Common myeloid progenitor, CD34-positive (primary cell): Measurements from ENCODE around the gene APEX1.

Source experiments
- CTCF ChIA-PET: fragments of 350-600 bp; sonication (Branson Sonifier 250); formaldehyde crosslinking; loops from one replicate; lab custom pipeline; 2021; ENCODE audit warnings: antibody characterized with exemption; lab: Charles Lee
- POLR2A ChIA-PET: fragments of 350-600 bp; sonication (Branson Sonifier 250); formaldehyde crosslinking; loops from one replicate; lab custom pipeline; 2021; ENCODE audit warnings: antibody characterized with exemption; lab: Charles Lee
- DNase-seq, 3 donors: peaks; one replicate each; pipeline versions ENCODE4 v3.0.0 to v3.0.0-alpha.2; 2013
- H3K27ac ChIP-seq, 2 experiments: 1 replicate in 1 of 2; 2 replicates in 1 of 2; pipeline ENCODE4 v1.7.0; 2013; ENCODE audit warnings: inconsistent platforms in 2 of 2, low read length in 2 of 2, mild to moderate bottlenecking in 2 of 2, low read depth in 1 of 2, moderate library complexity in 1 of 2; ENCODE audit not compliant: severe bottlenecking in 2 of 2, insufficient read depth in 1 of 2, poor library complexity in 1 of 2
- H3K27me3 ChIP-seq, 5 experiments: replicated peaks in 2 of 5; 1 replicate in 3 of 5; 2 replicates in 2 of 5; pipeline versions ENCODE4 v1.6.1 to v1.7.0; 2013; ENCODE audit warnings: low read length in 4 of 5, mild to moderate bottlenecking in 2 of 5, moderate library complexity in 2 of 5, inconsistent platforms in 1 of 5; ENCODE audit not compliant: insufficient read depth in 5 of 5, control insufficient read depth in 4 of 5
- H3K36me3 ChIP-seq, 4 experiments: 1 replicate in 2 of 4; 2 replicates in 2 of 4; pipeline versions ENCODE4 v1.6.1 to v1.7.0; 2013; ENCODE audit warnings: low read length in 3 of 4, control low read depth in 1 of 4, mild to moderate bottlenecking in 1 of 4; ENCODE audit not compliant: control insufficient read depth in 4 of 4, insufficient read depth in 4 of 4
- H3K4me1 ChIP-seq, 4 experiments: 1 replicate in 3 of 4; 2 replicates in 1 of 4; pipeline versions ENCODE4 v1.6.1 to v1.7.1; 2013; ENCODE audit warnings: low read length in 3 of 4, mild to moderate bottlenecking in 3 of 4, control low read depth in 1 of 4, inconsistent platforms in 1 of 4, moderate library complexity in 1 of 4; ENCODE audit not compliant: control insufficient read depth in 4 of 4, insufficient read depth in 4 of 4; ENCODE audit errors: control extremely low read depth in 1 of 4
- H3K4me3 ChIP-seq, 7 experiments: 1 replicate in 4 of 7; 2 replicates in 3 of 7; pipeline versions ENCODE4 v1.5.1 to v1.7.0; 2013; ENCODE audit warnings: mild to moderate bottlenecking in 7 of 7, low read length in 6 of 7, moderate library complexity in 6 of 7, inconsistent platforms in 2 of 7, low read depth in 2 of 7, control low read depth in 1 of 7; ENCODE audit not compliant: insufficient read depth in 4 of 7, control insufficient read depth in 1 of 7; ENCODE audit errors: extremely low read depth in 1 of 7
- H3K9me3 ChIP-seq, 5 experiments: 1 replicate in 4 of 5; 2 replicates in 1 of 5; pipeline versions ENCODE4 v1.6.1 to v1.7.1; 2013; ENCODE audit warnings: low read length in 4 of 5, mild to moderate bottlenecking in 2 of 5, inconsistent platforms in 1 of 5, low read depth in 1 of 5, moderate library complexity in 1 of 5; ENCODE audit not compliant: control insufficient read depth in 4 of 5, insufficient read depth in 2 of 5; ENCODE audit errors: control extremely low read depth in 1 of 5
- WGBS: methylation state at CpG from one replicate; pipeline ENCODE4 v1.1.5; 2013; ENCODE audit not compliant: insufficient coverage; 5-methylcytosine and 5-hydroxymethylcytosine counted together

APEX1 gene

DNA sequence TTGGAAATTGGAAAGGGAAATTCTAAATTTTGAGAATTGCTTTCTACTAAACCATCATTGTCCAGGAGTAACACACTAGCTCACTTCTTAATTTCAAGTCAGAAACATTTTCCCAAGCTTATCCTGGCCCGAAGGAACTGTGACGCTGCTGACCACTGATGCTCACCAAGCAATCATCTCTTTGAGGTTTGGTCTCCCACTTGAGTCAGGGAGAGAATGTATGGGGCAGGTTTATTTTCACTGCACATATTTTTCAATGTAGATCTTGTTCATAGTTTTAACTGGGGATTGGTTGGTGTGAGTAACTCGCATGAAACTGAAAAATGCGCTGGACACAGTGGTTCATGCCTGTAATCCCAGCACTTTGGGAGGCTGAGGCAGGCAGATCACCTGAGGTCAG is 37.5 kb downstream of the APEX1 start:
- Histone ChIP-seq H3K4me3 (no peak overlapping the region), H3K27ac (no peak overlapping the region), H3K4me1 (peaks cover 11 to 36% (median 15%) of the 10 kb centered on the region in 4 experiments), H3K36me3 (no peaks in the 10 kb centered on the region), H3K27me3 (no peaks in the 10 kb centered on the region), H3K9me3 (no peaks in the 10 kb centered on the region)
- ChIA-PET POLR2A (no interaction called here), CTCF (interaction anchor here (0.9 to 1.4 kb wide), 2 partner anchors 73 to 75 kb away, joined by 3 read pairs; no protein-coding TSS in a partner anchor)
- no peak for DNase-seq
- WGBS, result 100% methylated on average over 2 of the region's 4 CpGs

DNA sequence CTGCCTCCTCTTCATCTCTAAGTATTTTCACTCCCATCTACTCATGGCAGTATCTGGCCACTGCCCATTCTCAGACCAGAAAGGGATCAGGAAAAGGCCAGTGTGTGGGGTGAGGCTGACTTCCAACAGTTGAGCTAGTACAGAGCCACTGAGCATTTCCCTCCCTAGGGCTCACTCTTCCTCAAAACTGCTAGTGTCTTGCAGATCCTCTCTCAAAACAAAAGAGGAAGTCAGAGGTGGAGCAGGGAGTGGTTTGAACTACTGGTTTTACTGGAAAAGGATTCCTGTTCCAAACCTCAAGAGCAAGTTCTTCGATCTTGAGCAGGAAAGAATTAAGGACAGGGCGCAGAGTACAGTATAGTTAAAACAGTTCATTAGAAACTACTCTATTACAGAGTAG is 38.6 kb downstream of the APEX1 start:
- peak in 2 of 3 donors; percentile 44 to 58 for DNase-seq
- Histone ChIP-seq H3K9me3 (no peaks in the 10 kb centered on the region), H3K4me1 (peaks cover 10 to 34% (median 12%) of the 10 kb centered on the region in 4 experiments), H3K27me3 (no peaks in the 10 kb centered on the region), H3K36me3 (no peaks in the 10 kb centered on the region), H3K4me3 (peak overlapping the region in 1 of 7 experiments; percentile 28), H3K27ac (no peak overlapping the region)
- ChIA-PET POLR2A (no interaction called here), CTCF (interaction anchor here (1.0 to 1.9 kb wide), 3 partner anchors 38 to 115 kb away, joined by 3 to 7 read pairs (median 3); no protein-coding TSS in a partner anchor)
- no CpG with 5 or more reads among the region's 2 CpGs for WGBS

DNA sequence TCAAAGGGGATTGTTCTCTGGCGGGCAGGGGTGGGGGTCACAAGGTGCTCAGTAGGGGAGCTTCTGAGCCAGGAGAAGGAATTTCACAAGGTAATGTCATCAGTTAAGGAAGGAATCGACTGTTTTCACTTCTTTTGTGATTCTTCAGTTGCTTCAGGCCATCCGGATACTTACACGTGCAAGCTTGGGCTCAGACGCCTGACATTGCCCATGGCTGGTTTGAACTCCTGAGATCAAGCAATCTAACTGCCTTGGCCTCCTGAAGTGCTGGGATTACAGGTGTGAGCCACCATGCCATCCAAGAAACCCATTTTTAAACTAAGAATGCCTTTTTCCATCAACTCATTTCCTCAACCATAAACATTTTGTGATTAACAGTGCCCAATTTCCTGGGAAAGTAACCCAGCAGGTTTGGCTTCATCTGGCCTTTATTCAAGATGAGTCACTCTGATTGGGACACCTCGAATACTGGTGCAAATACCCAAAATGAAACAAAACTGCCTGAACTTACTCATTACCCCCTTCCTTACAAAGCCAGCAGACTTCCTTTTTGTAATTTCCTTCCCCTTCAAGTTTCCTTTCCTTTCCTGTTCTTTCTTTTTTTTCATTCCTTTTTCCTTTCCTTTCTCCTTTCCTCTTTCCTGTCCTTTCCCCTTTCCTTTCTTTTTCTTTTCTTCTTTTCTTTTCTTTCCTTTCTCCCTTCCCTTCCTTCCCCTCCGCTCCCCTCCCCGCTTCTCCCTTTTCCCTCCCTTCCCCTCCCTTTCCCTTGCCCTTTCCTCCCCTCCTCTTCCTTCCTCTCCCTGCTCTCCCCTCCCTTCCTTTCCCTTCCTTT is 40.1 kb downstream of the APEX1 start:
- Histone ChIP-seq H3K36me3 (no peaks in the 10 kb centered on the region), H3K9me3 (no peaks in the 10 kb centered on the region), H3K27me3 (no peaks in the 10 kb centered on the region), H3K4me1 (peaks cover 7 to 32% (median 8%) of the 10 kb centered on the region in 4 experiments), H3K27ac (no peak overlapping the region), H3K4me3 (no peak overlapping the region)
- POLR2A ChIA-PET, result no interaction called here
- CTCF ChIA-PET, result interaction anchor here (0.6 to 1.9 kb wide), 2 partner anchors 17 to 114 kb away, joined by 3 to 7 read pairs; no protein-coding TSS in a partner anchor
- peak in 2 of 3 donors; percentile 26 to 42 for DNase-seq
- WGBS, result 87% methylated on average over 8 of the region's 8 CpGs

DNA sequence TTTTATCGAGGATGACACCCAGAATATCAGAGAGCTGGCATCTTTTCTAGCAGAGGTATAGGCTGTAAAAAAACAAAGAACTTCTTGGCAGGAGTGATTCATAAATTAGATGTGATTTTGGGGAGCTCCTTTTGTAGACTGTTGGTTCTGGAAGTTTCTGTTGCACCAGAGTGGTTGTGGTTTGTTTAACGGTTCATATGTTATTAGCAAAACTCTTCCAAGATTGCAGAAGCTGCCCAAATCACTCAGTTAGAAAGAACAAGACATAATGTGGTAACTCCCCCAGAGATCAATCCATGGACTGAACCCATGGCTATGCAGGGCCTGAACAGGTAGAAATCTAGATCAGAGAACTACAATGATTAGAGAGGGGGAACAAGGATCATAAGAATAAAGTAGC is 43.6 kb downstream of the APEX1 start:
- no peaks in the 10 kb centered on the region for H3K9me3 ChIP-seq
- DNase-seq, result peak in 1 of 3 donors; percentile 38
- WGBS, result 93% methylated on average over 1 of the region's 2 CpGs
- H3K4me3 ChIP-seq, result no peak overlapping the region
- H3K4me1 ChIP-seq, result peaks cover under 1 to 18% (median 6%) of the 10 kb centered on the region in 4 experiments
- no peaks in the 10 kb centered on the region for H3K27me3 ChIP-seq
- no peaks in the 10 kb centered on the region for H3K36me3 ChIP-seq
- ChIA-PET CTCF (interaction anchor here (1.7 kb wide), 1 partner anchor 11 kb away, joined by 4 read pairs; no protein-coding TSS in a partner anchor), POLR2A (no interaction called here)
- H3K27ac ChIP-seq, result no peak overlapping the region

DNA sequence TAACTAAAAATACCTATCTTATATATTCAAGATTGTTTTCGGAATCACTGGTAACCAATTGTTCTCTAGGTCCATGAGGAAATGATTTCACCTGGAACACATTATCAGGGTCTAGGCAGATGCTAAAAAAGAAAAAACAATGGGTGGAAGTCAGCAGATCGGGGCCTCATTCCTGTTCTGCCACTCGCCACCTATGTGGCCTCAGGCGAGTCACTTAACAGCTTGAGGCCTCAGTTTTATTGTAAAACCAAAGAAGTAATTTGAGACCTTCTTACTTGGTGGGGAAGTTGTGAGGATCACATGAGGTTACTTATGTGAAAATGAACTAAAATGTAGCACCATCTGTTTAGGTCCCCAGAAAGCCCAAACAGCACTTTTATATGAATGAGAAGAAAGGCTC is 44.1 kb downstream of the APEX1 start:
- WGBS, result 100% methylated on average over 2 of the region's 4 CpGs
- ChIA-PET CTCF (interaction anchor here (1.7 kb wide), 1 partner anchor 12 kb away, joined by 4 read pairs; no protein-coding TSS in a partner anchor), POLR2A (no interaction called here)
- H3K36me3 ChIP-seq, result no peaks in the 10 kb centered on the region
- H3K27ac ChIP-seq, result no peak overlapping the region
- no peak overlapping the region for H3K4me3 ChIP-seq
- peaks cover 0 to 14% (median 3%) of the 10 kb centered on the region in 4 experiments for H3K4me1 ChIP-seq
- peak in 1 of 3 donors; percentile 33 for DNase-seq
- H3K27me3 ChIP-seq, result no peaks in the 10 kb centered on the region
- no peaks in the 10 kb centered on the region for H3K9me3 ChIP-seq

GRCh38 chr14:20499881-20500280 is 44.9 kb downstream of the APEX1 start:
- 100% methylated on average over 5 of the region's 5 CpGs for WGBS
- DNase-seq, result no peak
- no peaks in the 10 kb centered on the region for H3K36me3 ChIP-seq
- H3K27me3 ChIP-seq, result no peaks in the 10 kb centered on the region
- no peak overlapping the region for H3K4me3 ChIP-seq
- H3K27ac ChIP-seq, result no peak overlapping the region
- POLR2A ChIA-PET, result no interaction called here
- peaks cover 0 to 11% (median 4%) of the 10 kb centered on the region in 4 experiments for H3K4me1 ChIP-seq
- no peaks in the 10 kb centered on the region for H3K9me3 ChIP-seq
- CTCF ChIA-PET, result interaction anchor here (0.8 kb wide), 1 partner anchor 25 kb away, joined by 3 read pairs; no protein-coding TSS in a partner anchor

DNA sequence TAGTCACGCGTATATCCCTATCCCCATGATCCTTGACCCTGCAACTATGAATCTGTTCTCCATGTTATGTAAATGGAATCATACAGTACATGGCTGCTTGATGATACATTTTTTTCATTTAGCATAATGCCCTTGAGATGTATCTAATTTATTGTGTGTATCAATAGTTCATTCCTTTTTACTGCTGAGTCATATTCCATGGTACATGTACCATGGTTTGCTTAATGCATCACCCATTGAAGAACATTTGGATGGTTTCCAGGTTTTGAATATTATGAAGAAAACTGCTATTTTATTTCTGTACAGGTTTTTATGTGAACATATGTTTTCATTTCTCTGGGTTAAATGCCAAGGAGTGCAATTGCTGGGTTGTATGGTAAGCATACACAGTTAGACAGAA is 46.3 kb downstream of the APEX1 start:
- no peak overlapping the region for H3K4me3 ChIP-seq
- peaks cover 0 to 11% (median 4%) of the 10 kb centered on the region in 4 experiments for H3K4me1 ChIP-seq
- CTCF ChIA-PET, result no interaction called here
- no peaks in the 10 kb centered on the region for H3K27me3 ChIP-seq
- no peak for DNase-seq
- H3K36me3 ChIP-seq, result no peaks in the 10 kb centered on the region
- WGBS, result no CpG with 5 or more reads among the region's 2 CpGs
- POLR2A ChIA-PET, result no interaction called here
- H3K9me3 ChIP-seq, result no peaks in the 10 kb centered on the region
- no peak overlapping the region for H3K27ac ChIP-seq
